Right forelimb (tissue), 1 donor: ENCODE measurements around the gene RELN.
"Not testable (repeated sequence)": the region's sequence is repeated elsewhere in the genome, so short reads cannot be mapped to it uniquely, and the experiment has no call there.

Experiments
- DNase-seq: peaks from one replicate; pipeline ENCODE4 v3.0.0-alpha.2; 2018

The RELN gene

GRCh38 chr7:103940382-103941268 lies 48.8 kb downstream of the RELN start:
- DNase-seq = no peak

- DNase-seq = no peak
Observed at GRCh38 chr7:103937680-103938079, 51.8 kb downstream of the RELN start.

GRCh38 chr7:103936558-103936957 lies 52.9 kb downstream of the RELN start:
- DNase-seq = no peak

GRCh38 chr7:103934508-103934907 lies 55.0 kb downstream of the RELN start:
- no peak for DNase-seq

GRCh38 chr7:103932389-103932788 lies 57.1 kb downstream of the RELN start:
- no peak for DNase-seq

- no peak for DNase-seq
Observed at GRCh38 chr7:103929901-103930311, 59.6 kb downstream of the RELN start.

GRCh38 chr7:103928581-103928980 lies 60.9 kb downstream of the RELN start:
- no peak for DNase-seq

GRCh38 chr7:103924184-103924583 lies 65.3 kb downstream of the RELN start:
- DNase-seq = no peak

GRCh38 chr7:103922407-103922806 lies 67.1 kb downstream of the RELN start:
- DNase-seq = no peak

- no peak for DNase-seq
Observed at GRCh38 chr7:103921692-103922091, 67.8 kb downstream of the RELN start.

- DNase-seq = no peak
Observed at GRCh38 chr7:103919272-103919868, 70.1 kb downstream of the RELN start.

- DNase-seq = no peak
Observed at GRCh38 chr7:103918631-103919271, 70.7 kb downstream of the RELN start.

GRCh38 chr7:103915680-103916357 lies 73.6 kb downstream of the RELN start:
- no peak for DNase-seq

GRCh38 chr7:103914147-103914899 lies 75.1 kb downstream of the RELN start:
- DNase-seq = no peak

GRCh38 chr7:103912891-103913605 lies 76.4 kb downstream of the RELN start:
- DNase-seq = no peak

- DNase-seq = not testable (repeated sequence)
Observed at GRCh38 chr7:103911015-103911414, 78.4 kb downstream of the RELN start.

- DNase-seq = no peak
Observed at GRCh38 chr7:103905997-103906396, 83.5 kb downstream of the RELN start.

- no peak for DNase-seq
Observed at GRCh38 chr7:103902917-103903316, 86.5 kb downstream of the RELN start.

- DNase-seq = not testable (repeated sequence)
Observed at GRCh38 chr7:103896826-103897225, 92.6 kb downstream of the RELN start.

- DNase-seq = no peak
Observed at GRCh38 chr7:103894656-103895596, 94.5 kb downstream of the RELN start.

- no peak for DNase-seq
Observed at GRCh38 chr7:103893350-103893749, 96.1 kb downstream of the RELN start.
